A673 (cell line): Measurements from ENCODE around the gene RPTN.

Experiments used
- EZH2 ChIP-seq: fragments of 200-600 bp; sonication (generic); IDR thresholded peaks from 2 replicates; pipeline ENCODE4 v1.6.1; 2017; ENCODE audit warnings: borderline replicate concordance, low read depth, mild to moderate bottlenecking, mixed read lengths, antibody characterized with exemption, low read length; ENCODE audit not compliant: poor library complexity, severe bottlenecking
- TF ChIP-seq, protein P1 (sequence below): fragments of 300-800, 200-600 bp; sonication (generic); conservative IDR thresholded peaks from 2 replicates; pipeline ENCODE4 v1.5.1; 2017; ENCODE audit warnings: low read depth, mild to moderate bottlenecking, antibody characterized with exemption, low read length, moderate library complexity, mixed read lengths

DNA sequence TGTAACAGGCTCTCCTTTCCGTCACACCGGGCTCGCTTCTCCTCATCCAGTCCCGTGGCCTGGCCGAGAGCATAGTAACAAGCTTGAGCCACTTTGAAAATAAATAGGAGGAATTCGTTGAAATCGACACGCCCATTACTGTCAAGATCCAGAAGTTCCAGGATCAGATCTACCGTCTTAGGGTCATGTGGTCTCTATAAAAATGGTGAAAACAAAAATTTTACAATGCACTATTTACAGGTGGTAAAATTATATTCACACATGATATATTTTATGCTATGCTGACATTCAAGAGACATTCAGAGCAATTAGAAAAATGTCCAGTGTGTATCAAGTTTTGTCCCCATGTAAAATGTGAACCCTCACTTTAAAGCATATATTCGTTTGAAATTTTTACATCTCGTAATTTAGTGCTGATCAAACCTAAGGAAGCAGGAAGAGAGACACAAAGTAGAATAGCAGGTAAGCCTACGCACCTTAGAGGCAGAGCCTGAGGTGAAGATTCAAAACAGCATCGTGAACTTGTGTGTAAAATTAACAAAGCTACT is 46.1 kb downstream of the RPTN start:
- TF ChIP-seq, protein P1, sequence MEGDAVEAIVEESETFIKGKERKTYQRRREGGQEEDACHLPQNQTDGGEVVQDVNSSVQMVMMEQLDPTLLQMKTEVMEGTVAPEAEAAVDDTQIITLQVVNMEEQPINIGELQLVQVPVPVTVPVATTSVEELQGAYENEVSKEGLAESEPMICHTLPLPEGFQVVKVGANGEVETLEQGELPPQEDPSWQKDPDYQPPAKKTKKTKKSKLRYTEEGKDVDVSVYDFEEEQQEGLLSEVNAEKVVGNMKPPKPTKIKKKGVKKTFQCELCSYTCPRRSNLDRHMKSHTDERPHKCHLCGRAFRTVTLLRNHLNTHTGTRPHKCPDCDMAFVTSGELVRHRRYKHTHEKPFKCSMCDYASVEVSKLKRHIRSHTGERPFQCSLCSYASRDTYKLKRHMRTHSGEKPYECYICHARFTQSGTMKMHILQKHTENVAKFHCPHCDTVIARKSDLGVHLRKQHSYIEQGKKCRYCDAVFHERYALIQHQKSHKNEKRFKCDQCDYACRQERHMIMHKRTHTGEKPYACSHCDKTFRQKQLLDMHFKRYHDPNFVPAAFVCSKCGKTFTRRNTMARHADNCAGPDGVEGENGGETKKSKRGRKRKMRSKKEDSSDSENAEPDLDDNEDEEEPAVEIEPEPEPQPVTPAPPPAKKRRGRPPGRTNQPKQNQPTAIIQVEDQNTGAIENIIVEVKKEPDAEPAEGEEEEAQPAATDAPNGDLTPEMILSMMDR, result no peak
- TF ChIP-seq EZH2, result peak; percentile 72
